WTC11 (cell line): Measurements from ENCODE around the gene SIRPB2.

Experiments used
- E2F4 ChIP-seq: sonication (generic); formaldehyde crosslinking; IDR thresholded peaks from 2 replicates; pipeline ENCODE4 v1.8.1; 2022; ENCODE audit warnings: low read depth, mild to moderate bottlenecking, moderate library complexity, missing genetic modification reagents, borderline replicate concordance
- FOXJ3 ChIP-seq: sonication (generic); formaldehyde crosslinking; IDR thresholded peaks from 2 replicates; pipeline ENCODE4 v1.9.0; 2021; ENCODE audit warnings: missing genetic modification reagents, mild to moderate bottlenecking, borderline replicate concordance
- IRF1 ChIP-seq: sonication (generic); formaldehyde crosslinking; IDR thresholded peaks from 2 replicates; pipeline ENCODE4 v1.8.0; 2023; ENCODE audit warnings: missing genetic modification reagents
- SOX15 ChIP-seq: fragments of 250-450 bp; sonication (Bioruptor Pico); IDR thresholded peaks from 2 replicates; pipeline ENCODE4 v1.9.0; 2021; ENCODE audit warnings: mild to moderate bottlenecking
- TF ChIP-seq, protein P1 (sequence below): sonication (generic); formaldehyde crosslinking; IDR thresholded peaks from 2 replicates; pipeline ENCODE4 v1.8.1; 2023; ENCODE audit warnings: mild to moderate bottlenecking, moderate library complexity, missing genetic modification reagents
- TF ChIP-seq, protein P2 (sequence below): fragments of 200-600 bp; IDR thresholded peaks from 2 replicates; pipeline ENCODE4 v1.8.0; 2022; ENCODE audit warnings: antibody characterized with exemption

DNA sequence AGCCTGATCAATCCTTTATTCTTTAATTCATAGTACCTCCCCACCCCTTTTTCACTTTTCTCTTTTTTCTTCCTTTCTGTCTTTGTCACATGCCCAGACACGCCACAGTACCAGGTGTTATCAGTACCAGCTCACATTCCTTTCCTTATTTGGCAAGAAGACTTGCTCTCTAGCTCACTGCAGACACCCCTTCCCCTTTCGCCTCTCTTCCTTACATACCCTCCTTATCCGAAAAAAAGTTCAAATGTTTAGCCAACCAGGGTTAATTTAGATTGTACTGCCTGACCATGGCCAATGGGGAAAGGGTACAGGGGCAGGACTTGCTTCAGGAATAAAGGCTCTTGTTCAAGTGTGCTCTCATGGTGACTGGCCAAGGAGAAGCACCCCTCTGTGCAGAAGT is 9.3 kb upstream of the SIRPB2 start:
- no peak for TF ChIP-seq FOXJ3
- TF ChIP-seq E2F4 (CRISPR knock-in tag): no peak
- TF ChIP-seq IRF1 (CRISPR knock-in tag): no peak
- TF ChIP-seq, protein P1, sequence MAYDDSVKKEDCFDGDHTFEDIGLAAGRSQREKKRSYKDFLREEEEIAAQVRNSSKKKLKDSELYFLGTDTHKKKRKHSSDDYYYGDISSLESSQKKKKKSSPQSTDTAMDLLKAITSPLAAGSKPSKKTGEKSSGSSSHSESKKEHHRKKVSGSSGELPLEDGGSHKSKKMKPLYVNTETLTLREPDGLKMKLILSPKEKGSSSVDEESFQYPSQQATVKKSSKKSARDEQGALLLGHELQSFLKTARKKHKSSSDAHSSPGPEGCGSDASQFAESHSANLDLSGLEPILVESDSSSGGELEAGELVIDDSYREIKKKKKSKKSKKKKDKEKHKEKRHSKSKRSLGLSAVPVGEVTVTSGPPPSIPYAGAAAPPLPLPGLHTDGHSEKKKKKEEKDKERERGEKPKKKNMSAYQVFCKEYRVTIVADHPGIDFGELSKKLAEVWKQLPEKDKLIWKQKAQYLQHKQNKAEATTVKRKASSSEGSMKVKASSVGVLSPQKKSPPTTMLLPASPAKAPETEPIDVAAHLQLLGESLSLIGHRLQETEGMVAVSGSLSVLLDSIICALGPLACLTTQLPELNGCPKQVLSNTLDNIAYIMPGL (CRISPR knock-in tag): no peak
- TF ChIP-seq, protein P2, sequence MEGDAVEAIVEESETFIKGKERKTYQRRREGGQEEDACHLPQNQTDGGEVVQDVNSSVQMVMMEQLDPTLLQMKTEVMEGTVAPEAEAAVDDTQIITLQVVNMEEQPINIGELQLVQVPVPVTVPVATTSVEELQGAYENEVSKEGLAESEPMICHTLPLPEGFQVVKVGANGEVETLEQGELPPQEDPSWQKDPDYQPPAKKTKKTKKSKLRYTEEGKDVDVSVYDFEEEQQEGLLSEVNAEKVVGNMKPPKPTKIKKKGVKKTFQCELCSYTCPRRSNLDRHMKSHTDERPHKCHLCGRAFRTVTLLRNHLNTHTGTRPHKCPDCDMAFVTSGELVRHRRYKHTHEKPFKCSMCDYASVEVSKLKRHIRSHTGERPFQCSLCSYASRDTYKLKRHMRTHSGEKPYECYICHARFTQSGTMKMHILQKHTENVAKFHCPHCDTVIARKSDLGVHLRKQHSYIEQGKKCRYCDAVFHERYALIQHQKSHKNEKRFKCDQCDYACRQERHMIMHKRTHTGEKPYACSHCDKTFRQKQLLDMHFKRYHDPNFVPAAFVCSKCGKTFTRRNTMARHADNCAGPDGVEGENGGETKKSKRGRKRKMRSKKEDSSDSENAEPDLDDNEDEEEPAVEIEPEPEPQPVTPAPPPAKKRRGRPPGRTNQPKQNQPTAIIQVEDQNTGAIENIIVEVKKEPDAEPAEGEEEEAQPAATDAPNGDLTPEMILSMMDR: no peak
- TF ChIP-seq SOX15 (CRISPR knock-in tag): no peak
